ENCODE data around the gene KDM5B.
A peak's percentile ranks its signal among the peaks of the same experiment; 100 is the strongest.

Gene KDM5B

GRCh38 chr1:202704601-202705000, 103.6 kb downstream of the KDM5B start:
- no peak overlapping the region for H3K4me3 ChIP-seq (ENCODE audit: low read length)
- no peak for TF ChIP-seq CTCF (IDR thresholded peaks at IDR 0.05; ENCODE audit: insufficient read depth, low read depth, low read length, missing control alignments)
- DNase-seq (ENCODE audit: low read depth): no peak

- H3K4me3 ChIP-seq (ENCODE audit: low read length): no peak overlapping the region
- TF ChIP-seq CTCF (IDR thresholded peaks at IDR 0.05; ENCODE audit: insufficient read depth, low read depth, low read length, missing control alignments): no peak
- no peak for DNase-seq (ENCODE audit: low read depth)
Measured at GRCh38 chr1:202703191-202703590, 105.0 kb downstream of the KDM5B start.

GRCh38 chr1:202702088-202702487, 106.1 kb downstream of the KDM5B start:
- no peak overlapping the region for H3K4me3 ChIP-seq (ENCODE audit: low read length)
- TF ChIP-seq CTCF (IDR thresholded peaks at IDR 0.05; ENCODE audit: insufficient read depth, low read depth, low read length, missing control alignments): no peak
- DNase-seq (ENCODE audit: low read depth): no peak

GRCh38 chr1:202701200-202701599, 107.0 kb downstream of the KDM5B start:
- DNase-seq (ENCODE audit: low read depth): no peak
- TF ChIP-seq CTCF (IDR thresholded peaks at IDR 0.05; ENCODE audit: insufficient read depth, low read depth, low read length, missing control alignments): no peak
- H3K4me3 ChIP-seq (ENCODE audit: low read length): no peak overlapping the region

- no peak overlapping the region for H3K4me3 ChIP-seq (ENCODE audit: low read length)
- no peak for TF ChIP-seq CTCF (IDR thresholded peaks at IDR 0.05; ENCODE audit: insufficient read depth, low read depth, low read length, missing control alignments)
- no peak for DNase-seq (ENCODE audit: low read depth)
Measured at GRCh38 chr1:202700061-202700460, 108.2 kb downstream of the KDM5B start.

GRCh38 chr1:202698276-202698675, 109.9 kb downstream of the KDM5B start:
- no peak overlapping the region for H3K4me3 ChIP-seq (ENCODE audit: low read length)
- no peak for TF ChIP-seq CTCF (IDR thresholded peaks at IDR 0.05; ENCODE audit: insufficient read depth, low read depth, low read length, missing control alignments)
- no peak for DNase-seq (ENCODE audit: low read depth)

GRCh38 chr1:202697038-202697437, 111.2 kb downstream of the KDM5B start:
- no peak for DNase-seq (ENCODE audit: low read depth)
- H3K4me3 ChIP-seq (ENCODE audit: low read length): no peak overlapping the region
- peak; percentile 3 for TF ChIP-seq CTCF (IDR thresholded peaks at IDR 0.05; ENCODE audit: insufficient read depth, low read depth, low read length, missing control alignments)
